Measurements from ENCODE around the gene RAPGEF4. TPM values are rescaled to one million over a fixed set of nuclear protein-coding genes. Genes with fewer than 3 reads are reported as not detected.

Gene RAPGEF4
- polyA plus RNA-seq (2013, experiment 1 of 2): 0.40 TPM
- 0.18 TPM for polyA plus RNA-seq (2013, experiment 2 of 2)

- Histone ChIP-seq H3K9me3 (replicated peaks in 1 of 2; ENCODE audit: control insufficient read depth in 2 of 2, insufficient read depth in 1 of 2, low read depth in 1 of 2, low read length in 2 of 2) (no peaks in the 10 kb centered on the region), H3K4me2 (ENCODE audit: insufficient read depth, low read length, poor library complexity, severe bottlenecking) (peak within 1 kb of the TSS; percentile 86), H3K36me3 (replicated peaks in 1 of 2; ENCODE audit: control insufficient read depth in 2 of 2, insufficient read depth in 2 of 2, low read length in 2 of 2) (no peaks in the 10 kb centered on the region), H3K4ac (ENCODE audit: low read length) (no peak within 1 kb of the TSS), H3K4me3 (ENCODE audit: low read length in 2 of 2) (peak within 1 kb of the TSS; percentile 46 to 84), H4K8ac (ENCODE audit: low read depth, low read length) (no peak within 1 kb of the TSS), H3K4me1 (ENCODE audit: control insufficient read depth in 2 of 2, insufficient read depth in 1 of 2, low read depth in 1 of 2, low read length in 2 of 2) (peaks cover 0 to 3% of the 10 kb centered on the region in 2 donors), H3K27me3 (ENCODE audit: control insufficient read depth in 3 of 3, insufficient read depth in 3 of 3, low read depth in 1 of 3, low read length in 3 of 3) (peaks cover 2 to 59% (median 24%) of the 10 kb centered on the region in 3 experiments), H3K14ac (ENCODE audit: low read length) (no peak within 1 kb of the TSS), H3K27ac (replicated peaks; ENCODE audit: low read length) (no peak within 1 kb of the TSS), H2BK15ac (ENCODE audit: low read length) (peak within 1 kb of the TSS; percentile 59), H2BK120ac (ENCODE audit: low read depth, low read length) (no peak within 1 kb of the TSS), H2BK5ac (ENCODE audit: low read length) (no peak within 1 kb of the TSS), H2AK5ac (ENCODE audit: low read depth, low read length) (peak within 1 kb of the TSS; percentile 30), H3K23ac (ENCODE audit: low read depth, low read length, poor library complexity) (no peak within 1 kb of the TSS), H2BK12ac (ENCODE audit: low read length) (no peak within 1 kb of the TSS), H3K79me1 (ENCODE audit: low read depth, low read length) (no peaks in the 10 kb centered on the region), H4K91ac (ENCODE audit: low read depth, low read length, poor library complexity) (no peak within 1 kb of the TSS), H3K9ac (ENCODE audit: low read depth, low read length, poor library complexity) (peak within 1 kb of the TSS; percentile 12), H3K18ac (ENCODE audit: low read length) (peak within 1 kb of the TSS; percentile 73), H2AFZ (ENCODE audit: low read length) (peak within 1 kb of the TSS; percentile 93)
- no CpG with 5 or more reads among the region's 95 CpGs for WGBS, 2 donors (ENCODE audit: extremely low coverage in 2 of 2, insufficient read length in 2 of 2, insufficient replicate concordance in 1 of 2)
- peak; percentile 36 for DNase-seq (ENCODE audit: low spot score)
These were observed at the start of gene RAPGEF4 for GRCh38 chr2:172735582-172736423. Gene RAPGEF4, plus strand, starts transcription at chr2:172735845. Its CDS starts 139 bp downstream, at chr2:172735984.

- DNase-seq (ENCODE audit: low spot score): no peak
- Histone ChIP-seq H3K36me3 (replicated peaks in 1 of 2; ENCODE audit: control insufficient read depth in 2 of 2, insufficient read depth in 2 of 2, low read length in 2 of 2) (no peaks in the 10 kb centered on the region), H3K27me3 (ENCODE audit: control insufficient read depth in 3 of 3, insufficient read depth in 3 of 3, low read depth in 1 of 3, low read length in 3 of 3) (no peaks in the 10 kb centered on the region), H3K4me3 (ENCODE audit: low read length in 2 of 2) (no peak overlapping the region), H3K27ac (replicated peaks; ENCODE audit: low read length) (no peak overlapping the region), H3K23ac (ENCODE audit: low read depth, low read length, poor library complexity) (no peak overlapping the region), H3K4me1 (ENCODE audit: control insufficient read depth in 2 of 2, insufficient read depth in 1 of 2, low read depth in 1 of 2, low read length in 2 of 2) (no peaks in the 10 kb centered on the region), H4K91ac (ENCODE audit: low read depth, low read length, poor library complexity) (no peak overlapping the region), H3K79me1 (ENCODE audit: low read depth, low read length) (no peaks in the 10 kb centered on the region), H2AFZ (ENCODE audit: low read length) (no peak overlapping the region), H3K18ac (ENCODE audit: low read length) (no peak overlapping the region), H2BK12ac (ENCODE audit: low read length) (no peak overlapping the region), H4K8ac (ENCODE audit: low read depth, low read length) (no peak overlapping the region), H3K4me2 (ENCODE audit: insufficient read depth, low read length, poor library complexity, severe bottlenecking) (no peak overlapping the region), H3K4ac (ENCODE audit: low read length) (no peak overlapping the region), H3K9ac (ENCODE audit: low read depth, low read length, poor library complexity) (no peak overlapping the region), H2BK120ac (ENCODE audit: low read depth, low read length) (no peak overlapping the region), H3K14ac (ENCODE audit: low read length) (no peak overlapping the region), H2BK5ac (ENCODE audit: low read length) (no peak overlapping the region), H2BK15ac (ENCODE audit: low read length) (no peak overlapping the region), H2AK5ac (ENCODE audit: low read depth, low read length) (no peak overlapping the region), H3K9me3 (replicated peaks in 1 of 2; ENCODE audit: control insufficient read depth in 2 of 2, insufficient read depth in 1 of 2, low read depth in 1 of 2, low read length in 2 of 2) (no peaks in the 10 kb centered on the region)
- no CpG with 5 or more reads among the region's 3 CpGs for WGBS, 2 donors (ENCODE audit: extremely low coverage in 2 of 2, insufficient read length in 2 of 2, insufficient replicate concordance in 1 of 2)
These were observed 42.6 kb upstream of the RAPGEF4 start for GRCh38 chr2:172693037-172693436.

- Histone ChIP-seq H3K4me1 (ENCODE audit: control insufficient read depth in 2 of 2, insufficient read depth in 1 of 2, low read depth in 1 of 2, low read length in 2 of 2) (no peaks in the 10 kb centered on the region), H3K14ac (ENCODE audit: low read length) (no peak overlapping the region), H3K23ac (ENCODE audit: low read depth, low read length, poor library complexity) (no peak overlapping the region), H3K27ac (replicated peaks; ENCODE audit: low read length) (no peak overlapping the region), H3K4me3 (ENCODE audit: low read length in 2 of 2) (no peak overlapping the region), H4K91ac (ENCODE audit: low read depth, low read length, poor library complexity) (no peak overlapping the region), H2AFZ (ENCODE audit: low read length) (no peak overlapping the region), H3K4ac (ENCODE audit: low read length) (no peak overlapping the region), H3K36me3 (replicated peaks in 1 of 2; ENCODE audit: control insufficient read depth in 2 of 2, insufficient read depth in 2 of 2, low read length in 2 of 2) (no peaks in the 10 kb centered on the region), H2AK5ac (ENCODE audit: low read depth, low read length) (no peak overlapping the region), H3K9ac (ENCODE audit: low read depth, low read length, poor library complexity) (no peak overlapping the region), H2BK120ac (ENCODE audit: low read depth, low read length) (no peak overlapping the region), H2BK12ac (ENCODE audit: low read length) (no peak overlapping the region), H3K79me1 (ENCODE audit: low read depth, low read length) (no peaks in the 10 kb centered on the region), H2BK5ac (ENCODE audit: low read length) (no peak overlapping the region), H3K9me3 (replicated peaks in 1 of 2; ENCODE audit: control insufficient read depth in 2 of 2, insufficient read depth in 1 of 2, low read depth in 1 of 2, low read length in 2 of 2) (no peaks in the 10 kb centered on the region), H3K4me2 (ENCODE audit: insufficient read depth, low read length, poor library complexity, severe bottlenecking) (no peak overlapping the region), H3K18ac (ENCODE audit: low read length) (no peak overlapping the region), H3K27me3 (ENCODE audit: control insufficient read depth in 3 of 3, insufficient read depth in 3 of 3, low read depth in 1 of 3, low read length in 3 of 3) (no peaks in the 10 kb centered on the region), H2BK15ac (ENCODE audit: low read length) (no peak overlapping the region), H4K8ac (ENCODE audit: low read depth, low read length) (no peak overlapping the region)
- no peak for DNase-seq (ENCODE audit: low spot score)
- no CpG with 5 or more reads among the region's 8 CpGs for WGBS, 2 donors (ENCODE audit: extremely low coverage in 2 of 2, insufficient read length in 2 of 2, insufficient replicate concordance in 1 of 2)
These were observed 41.9 kb upstream of the RAPGEF4 start for GRCh38 chr2:172693529-172694455.

GRCh38 chr2:172697296-172697695, 38.3 kb upstream of the RAPGEF4 start:
- Histone ChIP-seq H3K4me1 (ENCODE audit: control insufficient read depth in 2 of 2, insufficient read depth in 1 of 2, low read depth in 1 of 2, low read length in 2 of 2) (no peaks in the 10 kb centered on the region), H2BK15ac (ENCODE audit: low read length) (no peak overlapping the region), H3K23ac (ENCODE audit: low read depth, low read length, poor library complexity) (no peak overlapping the region), H2AK5ac (ENCODE audit: low read depth, low read length) (no peak overlapping the region), H2BK5ac (ENCODE audit: low read length) (no peak overlapping the region), H3K14ac (ENCODE audit: low read length) (no peak overlapping the region), H3K4ac (ENCODE audit: low read length) (no peak overlapping the region), H3K79me1 (ENCODE audit: low read depth, low read length) (no peaks in the 10 kb centered on the region), H3K9ac (ENCODE audit: low read depth, low read length, poor library complexity) (no peak overlapping the region), H4K91ac (ENCODE audit: low read depth, low read length, poor library complexity) (no peak overlapping the region), H2BK120ac (ENCODE audit: low read depth, low read length) (no peak overlapping the region), H2AFZ (ENCODE audit: low read length) (no peak overlapping the region), H3K27ac (replicated peaks; ENCODE audit: low read length) (no peak overlapping the region), H4K8ac (ENCODE audit: low read depth, low read length) (no peak overlapping the region), H3K36me3 (replicated peaks in 1 of 2; ENCODE audit: control insufficient read depth in 2 of 2, insufficient read depth in 2 of 2, low read length in 2 of 2) (no peaks in the 10 kb centered on the region), H3K18ac (ENCODE audit: low read length) (no peak overlapping the region), H3K4me2 (ENCODE audit: insufficient read depth, low read length, poor library complexity, severe bottlenecking) (no peak overlapping the region), H3K27me3 (ENCODE audit: control insufficient read depth in 3 of 3, insufficient read depth in 3 of 3, low read depth in 1 of 3, low read length in 3 of 3) (no peaks in the 10 kb centered on the region), H3K9me3 (replicated peaks in 1 of 2; ENCODE audit: control insufficient read depth in 2 of 2, insufficient read depth in 1 of 2, low read depth in 1 of 2, low read length in 2 of 2) (no peaks in the 10 kb centered on the region), H2BK12ac (ENCODE audit: low read length) (no peak overlapping the region), H3K4me3 (ENCODE audit: low read length in 2 of 2) (no peak overlapping the region)
- WGBS, 2 donors (ENCODE audit: extremely low coverage in 2 of 2, insufficient read length in 2 of 2, insufficient replicate concordance in 1 of 2): no CpG with 5 or more reads among the region's 3 CpGs
- DNase-seq (ENCODE audit: low spot score): no peak
